ENCODE measurements around the gene WDR59. TPM values are rescaled to one million over a fixed set of nuclear protein-coding genes. Genes with fewer than 3 reads are reported as not detected.

The WDR59 gene
- total RNA-seq, 2 experiments from 2014 or later, result 69.2 to 91.4 TPM

GRCh38 chr16:75011634-75012307 is 26.8 kb upstream of the WDR59 start:
- intact Hi-C loops (cut with DNase I, micrococcal nuclease), result loop anchor here (1.0 to 5.0 kb wide), 6 partner anchors 11 to 87 kb away; no protein-coding TSS in a partner anchor
- ChIA-PET POLR2A (interaction anchor here (0.6 to 2.3 kb wide), 12 partner anchors 10 to 630 kb away, joined by 3 to 10 read pairs (median 4); partner anchors contain the start of genes WDR59 and ZNRF1), CTCF (interaction anchor here (0.5 to 3.5 kb wide), 16 partner anchors 10 to 149 kb away, joined by 3 to 37 read pairs (median 5); partner anchors contain the start of genes WDR59 and ZNRF1)
- Mint-ChIP-seq H3K4me1 (peaks cover 57% of the 10 kb centered on the region), H3K36me3 (ENCODE audit: low read depth) (peaks cover 2% of the 10 kb centered on the region), H3K4me3 (peak overlapping the region; percentile 54), H3K9me3 (ENCODE audit: low read depth) (no peaks in the 10 kb centered on the region), H3K27me3 (no peaks in the 10 kb centered on the region), H3K27ac (peak overlapping the region; percentile 90)
- DNase-seq (peak; percentile 77), ATAC-seq (peak; percentile 92)

DNA sequence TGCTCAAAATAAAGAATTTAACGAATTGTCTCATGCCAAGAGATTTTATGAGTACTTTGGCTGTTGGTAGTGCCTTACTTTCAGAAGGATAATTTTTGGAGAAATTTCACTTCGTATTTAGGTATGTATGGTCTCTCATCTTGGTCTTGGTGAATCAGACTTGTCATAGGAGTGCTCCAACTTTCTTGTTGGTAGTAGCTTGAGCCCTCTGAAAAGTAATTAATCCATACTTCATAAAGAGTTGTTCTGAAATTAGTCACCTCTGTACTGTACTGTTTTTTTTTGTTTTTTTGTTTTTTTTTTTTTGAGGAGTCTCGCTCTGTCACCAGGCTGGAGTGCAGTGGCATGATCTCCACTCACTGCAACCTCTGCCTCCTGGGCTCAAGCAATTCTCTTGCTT is 25.5 kb upstream of the WDR59 start:
- Mint-ChIP-seq H3K27ac (peak overlapping the region; percentile 73), H3K36me3 (ENCODE audit: low read depth) (peaks cover 2% of the 10 kb centered on the region), H3K4me1 (peaks cover 54% of the 10 kb centered on the region), H3K27me3 (no peaks in the 10 kb centered on the region), H3K9me3 (ENCODE audit: low read depth) (no peaks in the 10 kb centered on the region), H3K4me3 (no peak overlapping the region)
- ChIA-PET CTCF (interaction anchor here (1.2 to 3.5 kb wide), 4 partner anchors 12 to 100 kb away, joined by 3 to 37 read pairs (median 12); partner anchors contain the start of genes WDR59 and ZNRF1), POLR2A (no interaction called here)
- no peak for ATAC-seq
- peak; percentile 16 for DNase-seq
- intact Hi-C loops (cut with DNase I, micrococcal nuclease), result loop anchor here (2.0 to 5.0 kb wide), 2 partner anchors 52 to 54 kb away; no protein-coding TSS in a partner anchor

DNA sequence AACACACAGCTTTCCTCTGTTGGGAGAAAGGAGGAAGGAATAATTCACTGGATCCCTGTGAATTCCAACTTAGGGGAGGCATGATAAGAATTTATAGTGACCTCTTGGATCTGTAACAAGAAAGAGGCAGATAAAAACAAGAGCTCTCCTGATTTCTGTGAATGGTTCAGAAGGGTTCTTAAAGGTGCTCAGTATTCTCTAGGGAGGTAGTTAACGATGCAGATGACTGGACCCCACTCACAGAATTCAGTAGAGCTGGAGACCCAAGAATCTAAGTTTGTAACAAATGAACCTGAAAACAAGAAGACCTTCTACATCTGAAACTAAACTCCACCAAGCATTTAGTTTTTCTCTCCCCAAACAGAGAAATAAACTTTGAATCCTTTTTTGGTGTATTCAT is 22.5 kb upstream of the WDR59 start:
- H3K4me1 Mint-ChIP-seq, result peaks cover 60% of the 10 kb centered on the region
- intact Hi-C loops (cut with DNase I, micrococcal nuclease), result loop anchor here in 1 of 2 experiments (10.0 kb wide), 1 partner anchor 637 kb away; the partner anchor contains the start of genes KARS1 and TERF2IP
- CTCF ChIA-PET, result interaction anchor here (0.6 to 1.7 kb wide), 6 partner anchors 9 to 159 kb away, joined by 3 to 7 read pairs (median 4); partner anchors contain the start of gene ZNRF1
- H3K9me3 Mint-ChIP-seq (ENCODE audit: low read depth), result no peaks in the 10 kb centered on the region
- no peak for DNase-seq
- POLR2A ChIA-PET, result no interaction called here
- peaks cover 8% of the 10 kb centered on the region for H3K36me3 Mint-ChIP-seq (ENCODE audit: low read depth)
- H3K27ac Mint-ChIP-seq, result no peak overlapping the region
- ATAC-seq, result no peak
- H3K27me3 Mint-ChIP-seq, result no peaks in the 10 kb centered on the region
- H3K4me3 Mint-ChIP-seq, result no peak overlapping the region

DNA sequence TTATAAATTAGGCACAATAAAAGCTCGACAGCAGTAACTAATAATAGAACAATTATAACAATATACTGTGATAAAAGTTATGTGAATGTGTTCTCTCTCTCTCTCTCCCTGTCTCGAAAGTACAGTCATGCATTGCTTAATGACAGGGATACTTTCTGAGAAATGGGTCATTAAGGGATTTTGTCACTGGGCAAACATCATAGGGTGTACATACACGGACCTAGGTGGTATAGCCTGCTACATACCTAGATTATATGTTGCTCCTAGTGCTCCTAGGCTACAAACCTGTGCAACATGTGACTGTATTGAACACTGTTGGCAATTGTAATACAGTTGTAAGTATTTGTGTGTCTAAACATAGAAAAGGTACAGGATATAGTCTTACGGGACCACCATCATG is 20.8 kb upstream of the WDR59 start:
- intact Hi-C loops (cut with DNase I, micrococcal nuclease), result loop anchor here in 1 of 2 experiments (10.0 kb wide), 1 partner anchor 639 kb away; the partner anchor contains the start of genes KARS1 and TERF2IP
- ATAC-seq (no peak), DNase-seq (no peak)
- Mint-ChIP-seq H3K9me3 (ENCODE audit: low read depth) (no peaks in the 10 kb centered on the region), H3K4me1 (peaks cover 58% of the 10 kb centered on the region), H3K36me3 (ENCODE audit: low read depth) (peaks cover 13% of the 10 kb centered on the region), H3K27ac (no peak overlapping the region), H3K4me3 (no peak overlapping the region), H3K27me3 (no peaks in the 10 kb centered on the region)
- ChIA-PET CTCF (interaction anchor here (0.7 to 2.5 kb wide), 7 partner anchors 9 to 106 kb away, joined by 3 to 11 read pairs (median 3); no protein-coding TSS in a partner anchor), POLR2A (no interaction called here)

- ChIA-PET POLR2A (interaction anchor here (0.9 kb wide), 1 partner anchor 18 kb away, joined by 3 read pairs; no protein-coding TSS in a partner anchor), CTCF (interaction anchor here (1.1 to 2.5 kb wide), 3 partner anchors 58 to 107 kb away, joined by 4 to 11 read pairs (median 7); no protein-coding TSS in a partner anchor)
- intact Hi-C loops (cut with DNase I, micrococcal nuclease), result loop anchor here in 1 of 2 experiments (10.0 kb wide), 1 partner anchor 640 kb away; the partner anchor contains the start of genes KARS1 and TERF2IP
- H3K27ac Mint-ChIP-seq, result no peak overlapping the region
- no peak overlapping the region for H3K4me3 Mint-ChIP-seq
- no peak for ATAC-seq
- H3K27me3 Mint-ChIP-seq, result peaks cover 4% of the 10 kb centered on the region
- no peaks in the 10 kb centered on the region for H3K9me3 Mint-ChIP-seq (ENCODE audit: low read depth)
- DNase-seq, result no peak
- peaks cover 58% of the 10 kb centered on the region for H3K4me1 Mint-ChIP-seq
- peaks cover 18% of the 10 kb centered on the region for H3K36me3 Mint-ChIP-seq (ENCODE audit: low read depth)
Observed at GRCh38 chr16:75004460-75004859, 19.5 kb upstream of the WDR59 start.

GRCh38 chr16:75003931-75004330 is 19.0 kb upstream of the WDR59 start:
- ATAC-seq (no peak), DNase-seq (no peak)
- CTCF ChIA-PET, result interaction anchor here (1.0 to 2.5 kb wide), 3 partner anchors 58 to 108 kb away, joined by 3 to 11 read pairs (median 7); no protein-coding TSS in a partner anchor
- H3K9me3 Mint-ChIP-seq (ENCODE audit: low read depth), result no peaks in the 10 kb centered on the region
- peaks cover 18% of the 10 kb centered on the region for H3K36me3 Mint-ChIP-seq (ENCODE audit: low read depth)
- no peak overlapping the region for H3K27ac Mint-ChIP-seq
- no peak overlapping the region for H3K4me3 Mint-ChIP-seq
- POLR2A ChIA-PET, result no interaction called here
- peaks cover 53% of the 10 kb centered on the region for H3K4me1 Mint-ChIP-seq
- intact Hi-C loops (cut with DNase I, micrococcal nuclease), result loop anchor here in 1 of 2 experiments (10.0 kb wide), 1 partner anchor 641 kb away; the partner anchor contains the start of genes KARS1 and TERF2IP
- peaks cover 4% of the 10 kb centered on the region for H3K27me3 Mint-ChIP-seq

- Mint-ChIP-seq H3K36me3 (ENCODE audit: low read depth) (peaks cover 17% of the 10 kb centered on the region), H3K9me3 (ENCODE audit: low read depth) (no peaks in the 10 kb centered on the region), H3K4me3 (peak overlapping the region; percentile 13), H3K27me3 (peaks cover 4% of the 10 kb centered on the region), H3K4me1 (peaks cover 47% of the 10 kb centered on the region), H3K27ac (no peak overlapping the region)
- intact Hi-C loops (cut with DNase I, micrococcal nuclease), result loop anchor here in 1 of 2 experiments (10.0 kb wide), 1 partner anchor 642 kb away; the partner anchor contains the start of genes KARS1 and TERF2IP
- CTCF ChIA-PET, result interaction anchor here (0.9 to 2.6 kb wide), 4 partner anchors 9 to 109 kb away, joined by 3 to 11 read pairs (median 6); no protein-coding TSS in a partner anchor
- DNase-seq, result no peak
- no peak for ATAC-seq
- POLR2A ChIA-PET, result interaction anchor here (1.2 kb wide), 1 partner anchor 9 kb away, joined by 3 read pairs; no protein-coding TSS in a partner anchor
Observed at GRCh38 chr16:75002474-75002873, 17.6 kb upstream of the WDR59 start.

- Mint-ChIP-seq H3K36me3 (ENCODE audit: low read depth) (peaks cover 16% of the 10 kb centered on the region), H3K27me3 (peaks cover 4% of the 10 kb centered on the region), H3K4me1 (peaks cover 45% of the 10 kb centered on the region), H3K27ac (peak overlapping the region; percentile 74), H3K9me3 (ENCODE audit: low read depth) (no peaks in the 10 kb centered on the region), H3K4me3 (peak overlapping the region; percentile 87)
- no peak for ATAC-seq
- CTCF ChIA-PET, result interaction anchor here (0.9 to 5.5 kb wide), 4 partner anchors 8 to 110 kb away, joined by 3 to 114 read pairs (median 7); no protein-coding TSS in a partner anchor
- intact Hi-C loops (cut with DNase I, micrococcal nuclease), result loop anchor here (1.0 to 10.0 kb wide), 2 partner anchors 11 to 644 kb away; partner anchors contain the start of genes KARS1 (in 1 of the 2) and TERF2IP (in 1 of the 2)
- DNase-seq, result peak; percentile 27
- POLR2A ChIA-PET, result no interaction called here
Observed at GRCh38 chr16:75000481-75001081, 15.7 kb upstream of the WDR59 start.

GRCh38 chr16:74999609-75000480 is 14.9 kb upstream of the WDR59 start:
- intact Hi-C loops (cut with DNase I, micrococcal nuclease), result loop anchor here (1.0 to 10.0 kb wide), 5 partner anchors 11 to 645 kb away; partner anchors contain the start of genes KARS1 (in 1 of the 2), MLKL (in 1 of the 2) and TERF2IP (in 1 of the 2)
- Mint-ChIP-seq H3K36me3 (ENCODE audit: low read depth) (peaks cover 16% of the 10 kb centered on the region), H3K9me3 (ENCODE audit: low read depth) (no peaks in the 10 kb centered on the region), H3K4me3 (peak overlapping the region; percentile 87), H3K4me1 (peaks cover 45% of the 10 kb centered on the region), H3K27me3 (peaks cover 4% of the 10 kb centered on the region), H3K27ac (peak overlapping the region; percentile 69)
- ChIA-PET CTCF (interaction anchor here (0.6 to 5.5 kb wide), 6 partner anchors 12 to 171 kb away, joined by 3 to 114 read pairs (median 14); partner anchors contain the start of gene WDR59), POLR2A (interaction anchor here (1.5 kb wide), 1 partner anchor 111 kb away, joined by 7 read pairs; no protein-coding TSS in a partner anchor)
- ATAC-seq (peak; percentile 65), DNase-seq (peak; percentile 83)

DNA sequence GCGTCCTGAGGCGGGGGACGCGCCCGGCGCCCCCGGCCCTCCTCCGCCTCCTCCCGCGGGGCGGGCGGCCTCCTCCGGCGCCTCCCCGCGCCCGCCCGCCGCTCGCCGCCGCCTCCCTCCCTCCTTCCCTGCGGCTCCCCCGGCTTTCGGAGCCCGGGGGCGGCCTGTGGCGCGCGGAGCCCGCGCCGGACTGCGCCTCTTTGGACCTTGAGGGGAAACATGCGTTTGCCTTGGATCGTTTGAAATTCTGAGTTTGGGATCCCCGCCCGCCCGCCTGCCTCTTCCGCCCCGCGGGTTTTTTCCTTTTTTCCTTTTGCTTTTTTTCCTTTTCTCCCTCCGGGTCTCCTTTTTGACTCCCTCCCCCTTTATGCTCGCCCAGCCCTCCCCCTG is 14.3 kb upstream of the WDR59 start:
- ChIA-PET CTCF (interaction anchor here (0.6 to 5.5 kb wide), 6 partner anchors 12 to 171 kb away, joined by 3 to 114 read pairs (median 14); partner anchors contain the start of gene WDR59), POLR2A (interaction anchor here (1.5 kb wide), 1 partner anchor 112 kb away, joined by 7 read pairs; no protein-coding TSS in a partner anchor)
- peak overlapping the region; percentile 69 for H3K27ac Mint-ChIP-seq
- H3K4me3 Mint-ChIP-seq, result peak overlapping the region; percentile 87
- ATAC-seq (peak; percentile 27), DNase-seq (peak; percentile 51)
- peaks cover 16% of the 10 kb centered on the region for H3K36me3 Mint-ChIP-seq (ENCODE audit: low read depth)
- no peaks in the 10 kb centered on the region for H3K9me3 Mint-ChIP-seq (ENCODE audit: low read depth)
- H3K4me1 Mint-ChIP-seq, result peaks cover 44% of the 10 kb centered on the region
- intact Hi-C loops (cut with DNase I, micrococcal nuclease), result loop anchor here (1.0 to 5.0 kb wide), 3 partner anchors 76 to 297 kb away; partner anchors contain the start of gene MLKL (in 1 of the 2)
- H3K27me3 Mint-ChIP-seq, result peaks cover 4% of the 10 kb centered on the region
